OCI-LY1 (cell line): ENCODE results near the gene CDSN.
"Not testable (repeated sequence)": the region's sequence is repeated elsewhere in the genome, so short reads cannot be mapped to it uniquely, and the experiment has no call there.

Experiments used
- CTCF ChIP-seq: fragments of 200-600 bp; sonication (generic), shearing (Covaris generic); IDR thresholded peaks from 2 replicates; pipeline ENCODE4 v1.5.1; 2017; ENCODE audit warnings: mild to moderate bottlenecking, antibody characterized with exemption, low read length, moderate library complexity, mixed read lengths
- EZH2 ChIP-seq: fragments of 200-600 bp; sonication (generic), shearing (Covaris generic); IDR thresholded peaks from 2 replicates; pipeline ENCODE4 v1.8.0; 2017; ENCODE audit warnings: borderline replicate concordance, mixed run types, mild to moderate bottlenecking, antibody characterized with exemption, low read length, moderate library complexity, mixed read lengths

GRCh38 chr6:31067028-31067427, 53.2 kb downstream of the CDSN start:
- not testable (repeated sequence) for TF ChIP-seq CTCF, EZH2
